ENCODE results near the gene CHP2. TPM values are rescaled to one million over a fixed set of nuclear protein-coding genes. Genes with fewer than 3 reads are reported as not detected.

The CHP2 gene
- total RNA-seq, 1 donor from 2014 or later: not detected

DNA sequence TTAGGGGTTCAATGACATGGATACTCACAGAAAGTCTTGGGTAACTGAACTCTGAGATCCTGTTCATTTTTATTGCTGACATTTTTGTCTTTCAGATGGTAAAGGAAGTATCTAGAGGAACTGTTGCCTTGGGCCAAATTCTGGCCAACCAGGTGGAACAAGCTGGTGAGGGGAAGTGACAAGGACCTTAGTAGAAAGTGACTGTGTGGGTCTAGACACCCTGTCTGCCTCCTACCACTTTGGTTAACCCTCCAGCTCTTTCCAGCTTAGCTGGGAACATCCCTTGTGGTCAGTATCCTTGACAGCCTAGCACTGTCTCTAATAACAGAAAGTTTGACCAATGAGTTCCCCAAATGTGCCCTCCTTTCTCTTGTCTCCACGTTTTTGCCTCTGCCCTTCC, 52.2 kb downstream of the CHP2 start:
- DNase-seq (ENCODE audit: low read depth in 2 of 2): no peak

Other genes with a start within 250 kb of the CHP2 start
- 22.9 and 28.4 TPM in 2 replicates for gene GGA2, start 244.5 kb upstream of the CHP2 start, total RNA-seq
- gene EARS2, start 197.7 kb upstream of the CHP2 start, total RNA-seq: 12.6 and 16.1 TPM in 2 replicates
- 39.7 and 68.5 TPM in 2 replicates for gene UBFD1, start 197.3 kb upstream of the CHP2 start, total RNA-seq
- gene NDUFAB1, start 158.7 kb upstream of the CHP2 start, total RNA-seq: 155 and 164 TPM in 2 replicates
- gene PALB2, start 113.7 kb upstream of the CHP2 start, total RNA-seq: 4.1 and 6.2 TPM in 2 replicates
- gene DCTN5, start 113.6 kb upstream of the CHP2 start, total RNA-seq: 47.8 and 48.6 TPM in 2 replicates
- 2.8 and 10.9 TPM in 2 replicates for gene PLK1, start 76.1 kb upstream of the CHP2 start, total RNA-seq
- not detected in 2 replicates for gene ERN2, start 41.8 kb upstream of the CHP2 start, total RNA-seq
- under 0.01 TPM in 1 of 2 replicates, not detected in the other for gene PRKCB, start 81.0 kb downstream of the CHP2 start, total RNA-seq

All from lung microvascular endothelial cell (primary cell).